GM23338 (cell line): ENCODE measurements around the gene TMEM131L. TPM values are rescaled to one million over a fixed set of nuclear protein-coding genes. Genes with fewer than 3 reads are reported as not detected.

Experiments used
- ATAC-seq: fragments of 200-7000 bp; cut with Tn5 transposase; 3 replicates; pipeline ENCODE4 v1.9.1; 2020
- DNase-seq: peaks from one replicate; pipeline ENCODE4 v3.0.0-alpha.2; 2015; ENCODE audit warnings: low spot score
- H2AFZ ChIP-seq: fragments of 200-600 bp; sonication (generic); 2 replicates; pipeline ENCODE4 v1.8.0; 2016; ENCODE audit warnings: antibody characterized with exemption, mild to moderate bottlenecking, moderate library complexity
- H3F3A ChIP-seq: fragments of 200-600 bp; sonication (generic); replicated peaks from 2 replicates; pipeline ENCODE4 v1.8.0; 2017; ENCODE audit warnings: antibody characterized with exemption, mixed run types, low read depth
- H3K27ac ChIP-seq: fragments of 200-600 bp; sonication (generic); 2 replicates; pipeline ENCODE4 v1.6.1; 2016; ENCODE audit warnings: low read depth
- H3K27me3 ChIP-seq: fragments of 200-600 bp; sonication (generic); 2 replicates; pipeline ENCODE4 v1.8.0; 2016; ENCODE audit warnings: mild to moderate bottlenecking, mixed run types, moderate library complexity; ENCODE audit not compliant: insufficient read depth
- H3K36me3 ChIP-seq: fragments of 200-600 bp; sonication (generic); 2 replicates; pipeline ENCODE4 v1.8.0; 2016; ENCODE audit warnings: mild to moderate bottlenecking; ENCODE audit not compliant: insufficient read depth
- H3K4me1 ChIP-seq: fragments of 200-600 bp; sonication (generic); 2 replicates; pipeline ENCODE4 v1.8.0; 2016; ENCODE audit warnings: mild to moderate bottlenecking, moderate library complexity; ENCODE audit not compliant: insufficient read depth
- H3K4me2 ChIP-seq: fragments of 200-600 bp; sonication (generic); 2 replicates; pipeline ENCODE4 v1.7.1; 2017; ENCODE audit warnings: mixed run types
- H3K4me3 ChIP-seq: fragments of 200-600 bp; sonication (generic); 2 replicates; pipeline ENCODE4 v1.6.1; 2016; ENCODE audit warnings: mixed run types
- H3K79me2 ChIP-seq: fragments of 200-600 bp; sonication (generic); replicated peaks from 2 replicates; pipeline ENCODE4 v1.8.0; 2017; ENCODE audit warnings: mild to moderate bottlenecking; ENCODE audit not compliant: insufficient read depth
- H3K9me2 ChIP-seq: fragments of 200-600 bp; sonication (generic); 2 replicates; pipeline ENCODE4 v1.8.0; 2017; ENCODE audit not compliant: insufficient read depth
- H4K20me1 ChIP-seq: fragments of 200-600 bp; sonication (generic); replicated peaks from 2 replicates; pipeline ENCODE4 v1.8.0; 2017; ENCODE audit warnings: mild to moderate bottlenecking; ENCODE audit not compliant: insufficient read depth
- H3K27ac Mint-ChIP-seq: 2 replicates; pipeline ENCODE4 v1.8.0; 2020; ENCODE audit warnings: inconsistent platforms, mild to moderate bottlenecking, moderate library complexity, mixed read lengths
- H3K27me3 Mint-ChIP-seq: 3 replicates; pipeline ENCODE4 v1.8.0; 2022; ENCODE audit warnings: low read depth, mild to moderate bottlenecking, moderate library complexity, mixed read lengths, inconsistent platforms; ENCODE audit not compliant: insufficient read depth, poor library complexity
- H3K36me3 Mint-ChIP-seq: 3 replicates; pipeline ENCODE4 v1.8.0; 2021; ENCODE audit warnings: low read depth, mild to moderate bottlenecking, inconsistent platforms, moderate library complexity, mixed read lengths
- H3K4me1 Mint-ChIP-seq: 3 replicates; pipeline ENCODE4 v1.8.0; 2020; ENCODE audit warnings: mild to moderate bottlenecking, inconsistent platforms, mixed read lengths
- H3K4me3 Mint-ChIP-seq: 3 replicates; pipeline ENCODE4 v1.8.0; 2021; ENCODE audit warnings: moderate library complexity, mild to moderate bottlenecking, inconsistent platforms, mixed read lengths
- H3K9me3 Mint-ChIP-seq: 3 replicates; pipeline ENCODE4 v1.8.0; 2020; ENCODE audit warnings: moderate library complexity, mild to moderate bottlenecking, inconsistent platforms, mixed read lengths
- CREB1 ChIP-seq: fragments of 250-450 bp; sonication (Bioruptor Pico); IDR thresholded peaks from 2 replicates; pipeline ENCODE4 v1.5.0; 2020; ENCODE audit warnings: low read depth, mild to moderate bottlenecking, moderate library complexity
- CTCF ChIP-seq, 2 experiments: fragments of 200-600 bp in 1 of 2; sonication (generic) in 1 of 2; conservative IDR thresholded peaks; 2 replicates each; pipeline versions ENCODE4 v1.5.1 to v1.6.1; 2016 to 2017; ENCODE audit warnings: antibody characterized with exemption in 2 of 2, low read depth in 2 of 2, mild to moderate bottlenecking in 2 of 2, moderate library complexity in 1 of 2
- ETS1 ChIP-seq: IDR thresholded peaks from 2 replicates; pipeline ENCODE4 v1.6.1; 2016; ENCODE audit warnings: antibody characterized with exemption
- EZH2 ChIP-seq: fragments of 200-600 bp; sonication (generic); IDR thresholded peaks from one replicate; pipeline ENCODE4 v1.8.0; 2017; ENCODE audit warnings: antibody characterized with exemption, mild to moderate bottlenecking, low read depth; ENCODE audit not compliant: unreplicated experiment
- EZH2phosphoT487 ChIP-seq: fragments of 200-600 bp; sonication (generic); IDR thresholded peaks from one replicate; pipeline ENCODE4 v1.8.1; 2018; ENCODE audit warnings: antibody characterized with exemption; ENCODE audit not compliant: unreplicated experiment
- JUNB ChIP-seq: IDR thresholded peaks from one replicate; pipeline ENCODE4 v1.6.1; 2016; ENCODE audit warnings: antibody characterized with exemption; ENCODE audit not compliant: unreplicated experiment
- NANOG ChIP-seq: IDR thresholded peaks from 2 replicates; pipeline ENCODE4 v1.6.1; 2016; ENCODE audit warnings: antibody characterized with exemption, borderline replicate concordance
- POLR2AphosphoS5 ChIP-seq: IDR thresholded peaks from 2 replicates; pipeline ENCODE4 v1.6.1; 2016; ENCODE audit warnings: antibody characterized with exemption, low read depth
- REST ChIP-seq: IDR thresholded peaks from one replicate; pipeline ENCODE4 v1.6.1; 2018; ENCODE audit warnings: antibody characterized with exemption; ENCODE audit not compliant: unreplicated experiment
- STAT1 ChIP-seq: IDR thresholded peaks from one replicate; pipeline ENCODE4 v1.6.1; 2016; ENCODE audit warnings: antibody characterized with exemption; ENCODE audit not compliant: unreplicated experiment
- ZNF114 ChIP-seq: fragments of 250-450 bp; sonication (Bioruptor Pico); IDR thresholded peaks from 2 replicates; pipeline ENCODE4 v1.5.0; 2020; ENCODE audit warnings: mild to moderate bottlenecking, moderate library complexity
- ZNF331 ChIP-seq: fragments of 250-450 bp; sonication (Bioruptor Pico); IDR thresholded peaks from 2 replicates; pipeline ENCODE4 v1.5.0; 2020; ENCODE audit warnings: low read depth, mild to moderate bottlenecking, moderate library complexity
- ZNF462 ChIP-seq: fragments of 250-450 bp; sonication (Bioruptor Pico); IDR thresholded peaks from 2 replicates; pipeline ENCODE4 v1.5.0; 2020; ENCODE audit warnings: mild to moderate bottlenecking, moderate library complexity
- polyA plus RNA-seq: library from polyadenylated mRNA; unstranded; fragments of >200 nt; fragmentation: Nextera tagmentation; extraction: Ambion mirVana; gene quantifications from 2 replicates; pipeline ENCODE4 v1.2.1, GENCODE V29; 2016
- total RNA-seq: library from RNA; depleted of rRNA; stranded (reverse); fragments of >200 nt; shearing (Covaris generic); gene quantifications from 2 replicates; pipeline ENCODE4 v1.2.3, GENCODE V29; 2014

TMEM131L gene
- total and polyA plus RNA-seq, 2 experiments from 2014 or later: 11.1 to 32.2 TPM

- Mint-ChIP-seq H3K4me1 (peaks cover 38% of the 10 kb centered on the region), H3K27ac (no peak overlapping the region), H3K27me3 (peaks cover 2% of the 10 kb centered on the region), H3K4me3 (no peak overlapping the region), H3K36me3 (no peaks in the 10 kb centered on the region), H3K9me3 (no peaks in the 10 kb centered on the region)
- H3F3A ChIP-seq: no peaks in the 10 kb centered on the region
- no peak for TF ChIP-seq EZH2
- no peak for TF ChIP-seq ZNF114 (CRISPR knock-in tag)
- TF ChIP-seq STAT1: no peak
- no peak for TF ChIP-seq EZH2phosphoT487
- no peak for TF ChIP-seq ZNF462
- TF ChIP-seq NANOG: no peak
- no peak for TF ChIP-seq CTCF (conservative IDR thresholded peaks at IDR 0.05; ENCODE audit: low read depth in 2 of 2)
- TF ChIP-seq ZNF331 (CRISPR knock-in tag): no peak
- TF ChIP-seq POLR2AphosphoS5: no peak
- no peak for TF ChIP-seq JUNB
- no peak for TF ChIP-seq CREB1 (CRISPR knock-in tag)
- no peak for TF ChIP-seq ETS1
- TF ChIP-seq REST: no peak
- H4K20me1 ChIP-seq: peaks cover 24% of the 10 kb centered on the region; the same call in 1 of the 2 replicates
- peaks cover 71% of the 10 kb centered on the region for H3K79me2 ChIP-seq
- H3K9me2 ChIP-seq: no peaks in the 10 kb centered on the region
- no peak overlapping the region for H3K27ac ChIP-seq
- H3K27me3 ChIP-seq: no peaks in the 10 kb centered on the region
- H3K4me2 ChIP-seq: no peak overlapping the region
- DNase-seq (no peak), ATAC-seq (no peak)
- H3K4me3 ChIP-seq: no peak overlapping the region
- H3K36me3 ChIP-seq: no peaks in the 10 kb centered on the region
- H3K4me1 ChIP-seq: peaks cover 44% of the 10 kb centered on the region
- H2AFZ ChIP-seq: no peak overlapping the region
Measured at GRCh38 chr4:153519687-153520086, 53.5 kb downstream of the TMEM131L start.
